ENCODE data around the gene BICD2.

The BICD2 gene

GRCh38 chr9:92721548-92721947, 43.1 kb downstream of the BICD2 start (continued):
- no peak for TF ChIP-seq TSHZ2 (CRISPR knock-in tag; IDR thresholded peaks at IDR 0.05)
- no peak for TF ChIP-seq BACH2 (CRISPR knock-in tag; IDR thresholded peaks at IDR 0.05; ENCODE audit: borderline replicate concordance)
- no peak for TF ChIP-seq CSRNP3 (CRISPR knock-in tag; IDR thresholded peaks at IDR 0.05)
- TF ChIP-seq ZNF70 (CRISPR knock-in tag; IDR thresholded peaks at IDR 0.05) = no peak
- no peak for TF ChIP-seq ZC3H10 (CRISPR knock-in tag; IDR thresholded peaks at IDR 0.05)

- no peak for ATAC-seq
- TF ChIP-seq SNAI2 (CRISPR knock-in tag; IDR thresholded peaks at IDR 0.05) = no peak
- no peak for TF ChIP-seq ZC3H10 (CRISPR knock-in tag; IDR thresholded peaks at IDR 0.05)
- no peak for TF ChIP-seq ZFP3 (CRISPR knock-in tag; IDR thresholded peaks at IDR 0.05)
- TF ChIP-seq ISL1 (CRISPR knock-in tag; IDR thresholded peaks at IDR 0.05) = no peak
- TF ChIP-seq RARB (CRISPR knock-in tag; IDR thresholded peaks at IDR 0.05) = no peak
- no peak for TF ChIP-seq PPARA (CRISPR knock-in tag; IDR thresholded peaks at IDR 0.05; ENCODE audit: borderline replicate concordance)
- TF ChIP-seq ZNF565 (CRISPR knock-in tag; conservative IDR thresholded peaks at IDR 0.05; ENCODE audit: low read depth) = no peak
- TF ChIP-seq ZNF70 (CRISPR knock-in tag; IDR thresholded peaks at IDR 0.05) = no peak
- TF ChIP-seq TCF4 (CRISPR knock-in tag; IDR thresholded peaks at IDR 0.05; ENCODE audit: borderline replicate concordance) = no peak
- no peak for TF ChIP-seq CREB5 (CRISPR knock-in tag; IDR thresholded peaks at IDR 0.05; ENCODE audit: low read depth)
- TF ChIP-seq TSHZ2 (CRISPR knock-in tag; IDR thresholded peaks at IDR 0.05) = no peak
- no peak for TF ChIP-seq ZNF8 (CRISPR knock-in tag; IDR thresholded peaks at IDR 0.05)
- no peak for TF ChIP-seq OSR1 (CRISPR knock-in tag; IDR thresholded peaks at IDR 0.05)
- no peak for TF ChIP-seq BACH2 (CRISPR knock-in tag; IDR thresholded peaks at IDR 0.05; ENCODE audit: borderline replicate concordance)
- no peak for TF ChIP-seq CSRNP3 (CRISPR knock-in tag; IDR thresholded peaks at IDR 0.05)
- no peak for TF ChIP-seq ZFP30 (CRISPR knock-in tag; IDR thresholded peaks at IDR 0.05)
- no peak for TF ChIP-seq ESRRG (CRISPR knock-in tag; IDR thresholded peaks at IDR 0.05)
Measured at GRCh38 chr9:92720807-92721535, 43.7 kb downstream of the BICD2 start.

GRCh38 chr9:92720209-92720765, 44.3 kb downstream of the BICD2 start:
- TF ChIP-seq ESRRG (CRISPR knock-in tag; IDR thresholded peaks at IDR 0.05) (no peak), ZNF8 (CRISPR knock-in tag; IDR thresholded peaks at IDR 0.05) (no peak), CREB5 (CRISPR knock-in tag; IDR thresholded peaks at IDR 0.05; ENCODE audit: low read depth) (no peak), TCF4 (CRISPR knock-in tag; IDR thresholded peaks at IDR 0.05; ENCODE audit: borderline replicate concordance) (no peak), TOX (CRISPR knock-in tag; IDR thresholded peaks at IDR 0.05; ENCODE audit: borderline replicate concordance) (no peak), ISL1 (CRISPR knock-in tag; IDR thresholded peaks at IDR 0.05) (no peak), ZNF565 (CRISPR knock-in tag; conservative IDR thresholded peaks at IDR 0.05; ENCODE audit: low read depth) (no peak), CSRNP3 (CRISPR knock-in tag; IDR thresholded peaks at IDR 0.05) (no peak), ZFP3 (CRISPR knock-in tag; IDR thresholded peaks at IDR 0.05) (no peak), POU6F1 (CRISPR knock-in tag; IDR thresholded peaks at IDR 0.05; ENCODE audit: borderline replicate concordance, low read depth) (no peak)
- no peak for ATAC-seq

Data from SK-N-SH treated with all-trans-retinoic acid at 6 μM for 48 hours (cell line).